Keratinocyte (primary cell): ENCODE results near the gene GXYLT1. TPM values are rescaled to one million over a fixed set of nuclear protein-coding genes. Genes with fewer than 3 reads are reported as not detected.

ENCODE experiments used
- DNase-seq: peaks from one replicate; pipeline ENCODE4 v3.0.0-alpha.2; 2011; ENCODE audit warnings: low read depth, missing footprints, low spot score
- FAIRE-seq: peaks from 2 replicates; lab custom pipeline; 2011; peaks lifted over from hg19 to GRCh38; lab: Jason Lieb, UNC
- H2AFZ ChIP-seq: 2 replicates; pipeline ENCODE4 v1.6.0; 2012; ENCODE audit warnings: low read length, control low read depth, inconsistent platforms; ENCODE audit not compliant: control insufficient read depth
- H3K27ac ChIP-seq: 2 replicates; pipeline ENCODE4 v1.5.1; 2011; ENCODE audit warnings: low read length; ENCODE audit not compliant: control insufficient read depth, insufficient read depth
- H3K27me3 ChIP-seq: 3 replicates; pipeline ENCODE4 v1.6.0; 2011; ENCODE audit warnings: low read length; ENCODE audit not compliant: control insufficient read depth, insufficient read depth; ENCODE audit errors: extremely low read depth
- H3K36me3 ChIP-seq, 2 experiments: 2 replicates in 1 of 2; 3 replicates in 1 of 2; pipeline ENCODE4 v1.5.1; 2011; ENCODE audit warnings: low read length in 2 of 2, mild to moderate bottlenecking in 1 of 2; ENCODE audit not compliant: control insufficient read depth in 2 of 2, insufficient read depth in 2 of 2; ENCODE audit errors: extremely low read depth in 1 of 2
- H3K4me1 ChIP-seq: 3 replicates; pipeline ENCODE4 v1.5.1; 2011; ENCODE audit warnings: low read length; ENCODE audit not compliant: control insufficient read depth, insufficient read depth; ENCODE audit errors: extremely low read depth
- H3K4me2 ChIP-seq: 3 replicates; pipeline ENCODE4 v1.6.0; 2011; ENCODE audit warnings: low read depth, low read length; ENCODE audit not compliant: control insufficient read depth, insufficient read depth; ENCODE audit errors: extremely low read depth
- H3K4me3 ChIP-seq, 3 experiments: fragments of 200-600 bp in 1 of 3; sonication (generic) in 1 of 3; 2 replicates in 2 of 3; 3 replicates in 1 of 3; pipeline ENCODE4 v1.5.1; 2011 to 2016; ENCODE audit warnings: low read length in 3 of 3, mild to moderate bottlenecking in 3 of 3, control low read depth in 2 of 3, inconsistent platforms in 1 of 3, low read depth in 1 of 3, mixed read lengths in 1 of 3, mixed run types in 1 of 3, moderate library complexity in 1 of 3; ENCODE audit not compliant: control insufficient read depth in 2 of 3, insufficient read depth in 2 of 3; ENCODE audit errors: extremely low read depth in 1 of 3
- H3K79me2 ChIP-seq: 2 replicates; pipeline ENCODE4 v1.6.0; 2012; ENCODE audit warnings: low read length; ENCODE audit not compliant: control insufficient read depth, insufficient read depth
- H3K9ac ChIP-seq: 3 replicates; pipeline ENCODE4 v1.6.0; 2011; ENCODE audit warnings: low read length; ENCODE audit not compliant: control insufficient read depth, insufficient read depth; ENCODE audit errors: extremely low read depth
- H3K9me1 ChIP-seq: 3 replicates; pipeline ENCODE4 v1.6.0; 2011; ENCODE audit warnings: low read length; ENCODE audit not compliant: control insufficient read depth, insufficient read depth; ENCODE audit errors: extremely low read depth
- H3K9me3 ChIP-seq: 2 replicates; pipeline ENCODE4 v1.5.1; 2012; ENCODE audit warnings: low read depth, low read length; ENCODE audit not compliant: control insufficient read depth
- H4K20me1 ChIP-seq: 3 replicates; pipeline ENCODE4 v1.6.0; 2011; ENCODE audit warnings: low read length; ENCODE audit not compliant: control insufficient read depth, insufficient read depth; ENCODE audit errors: extremely low read depth
- EZH2 ChIP-seq: IDR thresholded peaks from one replicate; pipeline ENCODE4 v1.6.1; 2012; ENCODE audit warnings: inconsistent platforms, mild to moderate bottlenecking, low read length, moderate library complexity
- dilution Hi-C: fragments of 300-500 bp; cut with MboI; formaldehyde crosslinking; loops from one replicate; pipeline ENCODE4 v1.7.0; 2020; ENCODE audit warnings: low sequenced_read_pairs; ENCODE audit not compliant: extremely low pct_ligation_motif_present
- polyA plus RNA-seq, 5 experiments: library from polyadenylated mRNA; depleted of rRNA in 3 of 5; stranded (reverse) in 3 of 5; stranded (forward) in 1 of 5; unstranded in 1 of 5; fragments of >200 nt; gene quantifications; 1 replicate in 1 of 5; 2 replicates in 3 of 5; 3 replicates in 1 of 5; pipeline versions ENCODE4 v1.2.1 to v1.2.3, GENCODE V29; 2011 to 2012; ENCODE audit warnings: missing spikeins in 2 of 5, low read depth in 1 of 5, low replicate concordance in 1 of 5
- TF ChIP-seq, protein P1 (sequence below), 3 experiments: IDR thresholded peaks in 1 of 3; conservative IDR thresholded peaks in 1 of 3; optimal IDR thresholded peaks in 1 of 3; 2 replicates in 2 of 3; 3 replicates in 1 of 3; pipeline versions ENCODE3 to v1.5.1; 2011; ENCODE audit warnings: low read length in 3 of 3, mild to moderate bottlenecking in 3 of 3, moderate library complexity in 2 of 3, control low read depth in 1 of 3, inconsistent platforms in 1 of 3; ENCODE audit not compliant: insufficient read depth in 2 of 3; ENCODE audit errors: extremely low read depth in 1 of 3

The GXYLT1 gene
- polyA plus RNA-seq, 1 donor (not counting 4 experiments of a cell fraction or from before 2014, with no cell fraction given): 8.1 TPM

DNA sequence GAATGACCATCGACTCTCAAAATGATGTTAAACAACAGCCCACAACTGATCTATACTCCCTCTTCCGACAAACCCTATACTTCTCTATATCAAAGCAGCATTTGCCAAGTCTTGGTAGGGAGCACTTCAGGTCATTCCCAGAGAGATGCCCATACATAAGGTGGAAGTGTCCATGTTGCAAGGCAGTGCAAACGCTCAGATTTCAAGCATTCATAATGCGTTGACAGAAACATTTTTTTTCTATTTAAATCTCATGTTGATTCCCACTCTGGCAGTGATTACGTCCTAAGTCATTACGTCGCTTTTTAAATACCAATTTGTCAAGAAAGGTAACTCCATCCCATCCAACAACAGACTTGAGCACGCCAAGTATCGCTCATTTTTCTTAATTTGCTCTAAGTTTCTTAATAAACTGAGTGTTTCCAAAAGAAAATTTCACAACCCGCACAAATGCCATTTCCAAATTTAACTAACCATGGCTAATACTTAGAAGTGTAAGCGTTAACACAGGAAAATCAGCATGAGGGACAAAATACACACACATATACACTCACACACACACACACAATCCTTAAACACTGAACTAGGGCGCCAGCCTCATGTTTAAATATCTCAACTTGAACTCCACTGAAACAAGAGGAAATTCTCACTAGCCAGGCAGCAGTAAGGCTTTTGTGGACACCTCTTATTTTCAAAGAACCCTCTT lies 1.1 kb downstream of the GXYLT1 start:
- Histone ChIP-seq H3K4me3 (peak overlapping the region; percentile 54 to 86 (median 83)), H3K79me2 (peaks cover 53% of the 10 kb centered on the region), H3K4me1 (peaks cover 15% of the 10 kb centered on the region), H2AFZ (peak overlapping the region; percentile 76), H3K27me3 (no peaks in the 10 kb centered on the region), H3K36me3 (no peaks in the 10 kb centered on the region), H3K9me3 (no peaks in the 10 kb centered on the region), H3K4me2 (peak overlapping the region; percentile 87), H3K9me1 (peaks cover 3% of the 10 kb centered on the region), H3K27ac (peak overlapping the region; percentile 66), H4K20me1 (peaks cover 4% of the 10 kb centered on the region), H3K9ac (peak overlapping the region; percentile 76)
- dilution Hi-C loops: no loop called here
- no peak for DNase-seq
- TF ChIP-seq EZH2: no peak
- TF ChIP-seq, protein P1, sequence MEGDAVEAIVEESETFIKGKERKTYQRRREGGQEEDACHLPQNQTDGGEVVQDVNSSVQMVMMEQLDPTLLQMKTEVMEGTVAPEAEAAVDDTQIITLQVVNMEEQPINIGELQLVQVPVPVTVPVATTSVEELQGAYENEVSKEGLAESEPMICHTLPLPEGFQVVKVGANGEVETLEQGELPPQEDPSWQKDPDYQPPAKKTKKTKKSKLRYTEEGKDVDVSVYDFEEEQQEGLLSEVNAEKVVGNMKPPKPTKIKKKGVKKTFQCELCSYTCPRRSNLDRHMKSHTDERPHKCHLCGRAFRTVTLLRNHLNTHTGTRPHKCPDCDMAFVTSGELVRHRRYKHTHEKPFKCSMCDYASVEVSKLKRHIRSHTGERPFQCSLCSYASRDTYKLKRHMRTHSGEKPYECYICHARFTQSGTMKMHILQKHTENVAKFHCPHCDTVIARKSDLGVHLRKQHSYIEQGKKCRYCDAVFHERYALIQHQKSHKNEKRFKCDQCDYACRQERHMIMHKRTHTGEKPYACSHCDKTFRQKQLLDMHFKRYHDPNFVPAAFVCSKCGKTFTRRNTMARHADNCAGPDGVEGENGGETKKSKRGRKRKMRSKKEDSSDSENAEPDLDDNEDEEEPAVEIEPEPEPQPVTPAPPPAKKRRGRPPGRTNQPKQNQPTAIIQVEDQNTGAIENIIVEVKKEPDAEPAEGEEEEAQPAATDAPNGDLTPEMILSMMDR (optimal IDR thresholded peaks at IDR 0.05 in 1 of 3, IDR thresholded peaks at IDR 0.05 in 1 of 3, conservative IDR thresholded peaks at IDR 0.05 in 1 of 3; ENCODE audit: extremely low read depth in 1 of 3, insufficient read depth in 2 of 3, low read length in 3 of 3): no peak
- FAIRE-seq: peak; percentile 29

DNA sequence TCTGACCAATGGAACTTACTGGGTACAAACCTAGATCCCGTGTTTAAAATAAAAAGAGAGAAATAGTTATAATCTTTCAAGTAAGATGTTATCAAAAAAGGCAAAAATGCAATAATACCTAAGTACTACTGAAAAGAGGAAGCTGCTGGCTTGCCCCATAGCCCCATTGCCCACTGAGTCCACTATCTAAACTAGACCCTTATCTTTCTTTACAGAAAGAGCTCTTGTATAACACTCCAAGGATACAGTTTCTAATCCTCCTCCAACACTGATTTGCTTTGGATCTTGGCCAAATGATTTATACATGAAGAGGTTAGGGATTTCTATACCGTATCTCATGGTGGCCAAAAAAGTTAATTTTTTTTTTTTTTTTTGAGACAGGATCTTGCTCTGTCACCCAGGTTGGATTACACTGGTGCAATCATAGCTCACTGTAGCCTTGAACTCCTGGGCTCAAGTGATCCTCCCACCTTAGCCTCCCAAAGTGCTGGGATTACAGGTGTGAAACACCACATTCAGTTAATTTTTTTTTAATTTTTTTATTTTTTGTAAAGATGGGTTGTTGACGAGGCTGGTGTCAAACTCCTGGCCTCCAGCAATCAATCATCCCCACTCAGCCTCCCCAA lies 2.6 kb downstream of the GXYLT1 start:
- Histone ChIP-seq H3K4me3 (no peak overlapping the region), H3K9me3 (no peaks in the 10 kb centered on the region), H3K79me2 (peaks cover 68% of the 10 kb centered on the region), H3K27ac (no peak overlapping the region), H4K20me1 (peaks cover 4% of the 10 kb centered on the region), H3K4me2 (peak overlapping the region; percentile 87), H3K27me3 (no peaks in the 10 kb centered on the region), H3K9ac (no peak overlapping the region), H2AFZ (no peak overlapping the region), H3K4me1 (peaks cover 15% of the 10 kb centered on the region), H3K9me1 (peaks cover 3% of the 10 kb centered on the region), H3K36me3 (no peaks in the 10 kb centered on the region)
- FAIRE-seq: no peak
- dilution Hi-C loops: no loop called here
- TF ChIP-seq, protein P1 (optimal IDR thresholded peaks at IDR 0.05 in 1 of 3, IDR thresholded peaks at IDR 0.05 in 1 of 3, conservative IDR thresholded peaks at IDR 0.05 in 1 of 3; ENCODE audit: extremely low read depth in 1 of 3, insufficient read depth in 2 of 3, low read length in 3 of 3): no peak
- no peak for TF ChIP-seq EZH2
- no peak for DNase-seq
